HG02571 (cell line): Measurements from ENCODE around the gene HUNK.
"Not testable (repeated sequence)": the region's sequence is repeated elsewhere in the genome, so short reads cannot be mapped to it uniquely, and the experiment has no call there.

ENCODE experiments used
- ATAC-seq: cut with Tn5 transposase; IDR thresholded peaks from one replicate; pipeline ENCODE4 v1.9.1; 2021; ENCODE audit warnings: mild to moderate bottlenecking, moderate library complexity; ENCODE audit not compliant: unreplicated experiment

HUNK gene

GRCh38 chr21:31993826-31994825 is 121.3 kb downstream of the HUNK start:
- no peak for ATAC-seq

- ATAC-seq, result no peak
Measured at GRCh38 chr21:31997191-31997590, 124.4 kb downstream of the HUNK start.

- no peak for ATAC-seq
Measured at GRCh38 chr21:31999810-32000468, 127.1 kb downstream of the HUNK start.

GRCh38 chr21:32001390-32001789 is 128.6 kb downstream of the HUNK start:
- no peak for ATAC-seq

GRCh38 chr21:32003411-32003810 is 130.6 kb downstream of the HUNK start:
- no peak for ATAC-seq

GRCh38 chr21:32004291-32004690 is 131.5 kb downstream of the HUNK start:
- ATAC-seq, result no peak

- no peak for ATAC-seq
Measured at GRCh38 chr21:32007456-32007855, 134.6 kb downstream of the HUNK start.

GRCh38 chr21:32008714-32009113 is 135.9 kb downstream of the HUNK start:
- ATAC-seq, result no peak

GRCh38 chr21:32009263-32009662 is 136.4 kb downstream of the HUNK start:
- no peak for ATAC-seq

- ATAC-seq, result no peak
Measured at GRCh38 chr21:32015461-32016139, 142.8 kb downstream of the HUNK start.

GRCh38 chr21:32018381-32018780 is 145.6 kb downstream of the HUNK start:
- ATAC-seq, result no peak

- ATAC-seq, result no peak
Measured at GRCh38 chr21:32020564-32020963, 147.7 kb downstream of the HUNK start.

GRCh38 chr21:32021319-32021994 is 148.6 kb downstream of the HUNK start:
- ATAC-seq, result no peak

GRCh38 chr21:32022146-32022545 is 149.3 kb downstream of the HUNK start:
- ATAC-seq, result no peak

GRCh38 chr21:32030146-32030652 is 157.4 kb downstream of the HUNK start:
- no peak for ATAC-seq

GRCh38 chr21:32034850-32035249 is 162.0 kb downstream of the HUNK start:
- ATAC-seq, result no peak

GRCh38 chr21:32035617-32036016 is 162.8 kb downstream of the HUNK start:
- no peak for ATAC-seq

- ATAC-seq, result no peak
Measured at GRCh38 chr21:32036756-32037155, 163.9 kb downstream of the HUNK start.

- ATAC-seq, result not testable (repeated sequence)
Measured at GRCh38 chr21:32038751-32039150, 165.9 kb downstream of the HUNK start.

GRCh38 chr21:32043458-32043857 is 170.6 kb downstream of the HUNK start:
- no peak for ATAC-seq
